ENCODE measurements around the gene TRIM72.

The TRIM72 gene

GRCh38 chr16:31223044-31223443, 9.1 kb downstream of the TRIM72 start:
- TF ChIP-seq, protein P1, sequence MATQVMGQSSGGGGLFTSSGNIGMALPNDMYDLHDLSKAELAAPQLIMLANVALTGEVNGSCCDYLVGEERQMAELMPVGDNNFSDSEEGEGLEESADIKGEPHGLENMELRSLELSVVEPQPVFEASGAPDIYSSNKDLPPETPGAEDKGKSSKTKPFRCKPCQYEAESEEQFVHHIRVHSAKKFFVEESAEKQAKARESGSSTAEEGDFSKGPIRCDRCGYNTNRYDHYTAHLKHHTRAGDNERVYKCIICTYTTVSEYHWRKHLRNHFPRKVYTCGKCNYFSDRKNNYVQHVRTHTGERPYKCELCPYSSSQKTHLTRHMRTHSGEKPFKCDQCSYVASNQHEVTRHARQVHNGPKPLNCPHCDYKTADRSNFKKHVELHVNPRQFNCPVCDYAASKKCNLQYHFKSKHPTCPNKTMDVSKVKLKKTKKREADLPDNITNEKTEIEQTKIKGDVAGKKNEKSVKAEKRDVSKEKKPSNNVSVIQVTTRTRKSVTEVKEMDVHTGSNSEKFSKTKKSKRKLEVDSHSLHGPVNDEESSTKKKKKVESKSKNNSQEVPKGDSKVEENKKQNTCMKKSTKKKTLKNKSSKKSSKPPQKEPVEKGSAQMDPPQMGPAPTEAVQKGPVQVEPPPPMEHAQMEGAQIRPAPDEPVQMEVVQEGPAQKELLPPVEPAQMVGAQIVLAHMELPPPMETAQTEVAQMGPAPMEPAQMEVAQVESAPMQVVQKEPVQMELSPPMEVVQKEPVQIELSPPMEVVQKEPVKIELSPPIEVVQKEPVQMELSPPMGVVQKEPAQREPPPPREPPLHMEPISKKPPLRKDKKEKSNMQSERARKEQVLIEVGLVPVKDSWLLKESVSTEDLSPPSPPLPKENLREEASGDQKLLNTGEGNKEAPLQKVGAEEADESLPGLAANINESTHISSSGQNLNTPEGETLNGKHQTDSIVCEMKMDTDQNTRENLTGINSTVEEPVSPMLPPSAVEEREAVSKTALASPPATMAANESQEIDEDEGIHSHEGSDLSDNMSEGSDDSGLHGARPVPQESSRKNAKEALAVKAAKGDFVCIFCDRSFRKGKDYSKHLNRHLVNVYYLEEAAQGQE (IDR thresholded peaks at IDR 0.05; ENCODE audit: insufficient read depth in 1 of 2, low read depth in 2 of 2, low read length in 2 of 2): no peak
- TF ChIP-seq POLR2AphosphoS5 (IDR thresholded peaks at IDR 0.05; ENCODE audit: low read depth, low read length) (no peak), FOXP2 (optimal IDR thresholded peaks at IDR 0.05; ENCODE audit: borderline replicate concordance, extremely low read depth, extremely low read length, insufficient read depth) (no peak), SIN3A (IDR thresholded peaks at IDR 0.05; ENCODE audit: borderline replicate concordance, insufficient read depth, low read length) (no peak), TAF1 (IDR thresholded peaks at IDR 0.05; ENCODE audit: borderline replicate concordance, insufficient read depth, low read length) (no peak)

DNA sequence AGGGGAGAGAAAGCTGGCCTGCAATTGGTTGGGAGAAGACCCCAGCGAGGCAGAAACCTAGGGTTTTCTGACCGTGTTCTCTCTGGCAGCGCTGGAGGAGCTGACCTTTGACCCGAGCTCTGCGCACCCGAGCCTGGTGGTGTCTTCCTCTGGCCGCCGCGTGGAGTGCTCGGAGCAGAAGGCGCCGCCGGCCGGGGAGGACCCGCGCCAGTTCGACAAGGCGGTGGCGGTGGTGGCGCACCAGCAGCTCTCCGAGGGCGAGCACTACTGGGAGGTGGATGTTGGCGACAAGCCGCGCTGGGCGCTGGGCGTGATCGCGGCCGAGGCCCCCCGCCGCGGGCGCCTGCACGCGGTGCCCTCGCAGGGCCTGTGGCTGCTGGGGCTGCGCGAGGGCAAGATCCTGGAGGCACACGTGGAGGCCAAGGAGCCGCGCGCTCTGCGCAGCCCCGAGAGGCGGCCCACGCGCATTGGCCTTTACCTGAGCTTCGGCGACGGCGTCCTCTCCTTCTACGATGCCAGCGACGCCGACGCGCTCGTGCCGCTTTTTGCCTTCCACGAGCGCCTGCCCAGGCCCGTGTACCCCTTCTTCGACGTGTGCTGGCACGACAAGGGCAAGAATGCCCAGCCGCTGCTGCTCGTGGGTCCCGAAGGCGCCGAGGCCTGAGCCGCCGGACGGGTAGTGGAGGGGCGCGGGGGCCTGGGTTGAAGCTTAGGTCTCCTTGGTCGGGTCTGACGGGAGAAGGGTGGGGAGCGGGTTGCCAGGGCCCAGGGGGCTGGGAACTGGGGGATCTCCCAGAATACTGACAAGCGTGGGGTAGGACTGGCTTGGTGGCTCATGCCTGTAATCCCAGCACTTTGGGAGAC, 10.4 kb downstream of the TRIM72 start:
- no peak for TF ChIP-seq FOXP2 (optimal IDR thresholded peaks at IDR 0.05; ENCODE audit: borderline replicate concordance, extremely low read depth, extremely low read length, insufficient read depth)
- no peak for TF ChIP-seq POLR2AphosphoS5 (IDR thresholded peaks at IDR 0.05; ENCODE audit: low read depth, low read length)
- no peak for TF ChIP-seq SIN3A (IDR thresholded peaks at IDR 0.05; ENCODE audit: borderline replicate concordance, insufficient read depth, low read length)
- no peak for TF ChIP-seq TAF1 (IDR thresholded peaks at IDR 0.05; ENCODE audit: borderline replicate concordance, insufficient read depth, low read length)
- TF ChIP-seq, protein P1 (IDR thresholded peaks at IDR 0.05; ENCODE audit: insufficient read depth in 1 of 2, low read depth in 2 of 2, low read length in 2 of 2): no peak

- TF ChIP-seq SIN3A (IDR thresholded peaks at IDR 0.05; ENCODE audit: borderline replicate concordance, insufficient read depth, low read length) (no peak), POLR2AphosphoS5 (IDR thresholded peaks at IDR 0.05; ENCODE audit: low read depth, low read length) (no peak), TAF1 (IDR thresholded peaks at IDR 0.05; ENCODE audit: borderline replicate concordance, insufficient read depth, low read length) (no peak)
- TF ChIP-seq, protein P1 (IDR thresholded peaks at IDR 0.05; ENCODE audit: insufficient read depth in 1 of 2, low read depth in 2 of 2, low read length in 2 of 2): no peak
Observed at GRCh38 chr16:31225193-31225592, 11.3 kb downstream of the TRIM72 start.

DNA sequence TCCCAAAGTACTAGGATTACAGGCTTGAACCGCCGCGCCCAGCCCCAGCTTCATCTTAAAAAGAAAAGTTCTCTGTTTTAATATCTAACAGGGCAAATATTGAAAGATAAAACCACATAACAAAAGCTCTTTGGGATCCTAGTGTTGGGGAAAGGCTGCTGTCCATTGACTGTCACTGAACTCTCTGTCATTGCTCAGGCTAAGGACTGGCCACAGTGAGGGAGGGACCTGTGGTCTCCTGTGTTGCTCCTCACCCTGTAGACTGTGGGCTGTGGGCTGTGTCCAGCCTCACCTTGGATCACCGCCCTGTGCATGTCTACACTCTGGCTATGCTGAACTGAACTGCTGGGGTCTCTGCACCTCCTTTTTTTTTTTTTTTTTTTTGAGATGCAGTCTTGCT, 14.3 kb downstream of the TRIM72 start:
- TF ChIP-seq POLR2AphosphoS5 (IDR thresholded peaks at IDR 0.05; ENCODE audit: low read depth, low read length): no peak
- TF ChIP-seq FOXP2 (optimal IDR thresholded peaks at IDR 0.05; ENCODE audit: borderline replicate concordance, extremely low read depth, extremely low read length, insufficient read depth): no peak
- TF ChIP-seq, protein P1 (IDR thresholded peaks at IDR 0.05; ENCODE audit: insufficient read depth in 1 of 2, low read depth in 2 of 2, low read length in 2 of 2): no peak
- no peak for TF ChIP-seq TAF1 (IDR thresholded peaks at IDR 0.05; ENCODE audit: borderline replicate concordance, insufficient read depth, low read length)
- no peak for TF ChIP-seq SIN3A (IDR thresholded peaks at IDR 0.05; ENCODE audit: borderline replicate concordance, insufficient read depth, low read length)

Data from PFSK-1 (cell line).